Measurements from ENCODE around the gene CLCNKA.
"Not testable (repeated sequence)": the region's sequence is repeated elsewhere in the genome, so short reads cannot be mapped to it uniquely, and the experiment has no call there.

CLCNKA gene

DNA sequence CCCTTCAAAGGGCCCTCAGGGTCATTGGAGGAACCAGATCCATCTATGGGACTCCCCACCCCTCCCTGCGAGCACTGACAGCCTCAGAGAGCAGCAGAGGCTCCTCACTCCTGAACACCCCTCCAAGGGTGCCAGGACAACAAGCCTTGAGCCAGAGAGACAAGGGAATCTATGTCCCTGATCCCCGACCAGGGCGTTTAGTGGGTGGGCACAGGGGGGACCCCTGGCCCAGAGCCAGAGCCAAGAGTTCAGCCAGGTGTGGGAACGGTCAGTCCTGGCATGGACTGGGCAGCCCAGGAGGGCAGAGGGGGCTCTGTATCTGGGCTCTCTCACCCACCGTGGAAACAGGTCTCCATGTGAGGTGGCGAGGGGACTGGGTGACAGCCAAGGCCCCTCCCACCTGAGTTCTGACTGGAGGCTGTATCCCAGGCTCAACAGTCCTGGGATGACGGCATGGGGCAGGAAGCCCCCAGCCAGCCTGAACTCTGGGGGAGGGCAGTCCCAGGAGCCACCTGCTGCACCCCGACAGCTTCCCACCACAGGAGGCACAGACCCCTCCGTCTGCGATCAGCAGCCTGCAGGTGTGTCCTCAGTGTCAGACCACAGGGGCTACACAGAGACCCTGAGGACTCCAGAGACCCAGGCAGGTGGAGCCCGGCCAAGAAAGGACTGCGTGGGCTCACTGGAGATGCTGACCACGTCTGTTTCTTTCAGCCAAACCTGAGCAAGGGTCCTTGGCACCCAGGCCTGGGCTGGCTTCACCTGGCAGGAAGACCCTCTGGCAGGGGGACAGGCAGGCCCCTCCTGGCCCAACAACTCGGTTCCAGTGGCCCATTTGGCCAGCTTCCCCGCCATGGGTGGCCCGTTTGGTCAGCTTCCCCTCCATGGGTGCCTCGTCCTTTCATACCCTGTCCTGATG, 29.0 kb upstream of the CLCNKA start:
- H3K36me3 Mint-ChIP-seq (ENCODE audit: low read depth), result no peaks in the 10 kb centered on the region
- H3K9me3 Mint-ChIP-seq, result no peaks in the 10 kb centered on the region
- H3K27ac Mint-ChIP-seq, result no peak overlapping the region
- H3K27me3 Mint-ChIP-seq (ENCODE audit: low read depth), result no peaks in the 10 kb centered on the region
- H3K4me3 Mint-ChIP-seq, result no peak overlapping the region
- no peaks in the 10 kb centered on the region for H3K4me1 Mint-ChIP-seq (ENCODE audit: low read depth)

DNA sequence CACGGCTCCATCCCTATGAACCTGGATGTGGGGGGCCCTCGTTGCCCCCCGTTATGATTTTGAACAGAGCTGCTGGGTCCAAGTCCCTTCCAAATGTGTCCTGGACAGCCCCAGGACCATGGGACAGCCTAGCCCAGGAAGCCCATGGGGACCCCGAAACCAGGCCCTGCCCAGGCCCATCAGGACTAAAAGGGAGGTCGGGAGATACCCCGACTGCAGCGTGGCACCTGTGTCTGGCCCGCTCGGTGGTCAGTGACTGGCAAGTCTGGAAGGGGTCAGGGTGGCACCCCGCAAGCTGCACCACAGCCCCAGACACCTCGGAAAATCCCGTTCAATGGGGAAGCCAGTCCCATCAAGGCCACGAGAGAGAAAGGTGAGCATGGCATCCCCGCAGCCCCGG, 28.2 kb upstream of the CLCNKA start:
- H3K36me3 Mint-ChIP-seq (ENCODE audit: low read depth), result no peaks in the 10 kb centered on the region
- no peak overlapping the region for H3K27ac Mint-ChIP-seq
- no peaks in the 10 kb centered on the region for H3K9me3 Mint-ChIP-seq
- no peaks in the 10 kb centered on the region for H3K4me1 Mint-ChIP-seq (ENCODE audit: low read depth)
- peaks cover 2% of the 10 kb centered on the region for H3K27me3 Mint-ChIP-seq (ENCODE audit: low read depth)
- no peak overlapping the region for H3K4me3 Mint-ChIP-seq

DNA sequence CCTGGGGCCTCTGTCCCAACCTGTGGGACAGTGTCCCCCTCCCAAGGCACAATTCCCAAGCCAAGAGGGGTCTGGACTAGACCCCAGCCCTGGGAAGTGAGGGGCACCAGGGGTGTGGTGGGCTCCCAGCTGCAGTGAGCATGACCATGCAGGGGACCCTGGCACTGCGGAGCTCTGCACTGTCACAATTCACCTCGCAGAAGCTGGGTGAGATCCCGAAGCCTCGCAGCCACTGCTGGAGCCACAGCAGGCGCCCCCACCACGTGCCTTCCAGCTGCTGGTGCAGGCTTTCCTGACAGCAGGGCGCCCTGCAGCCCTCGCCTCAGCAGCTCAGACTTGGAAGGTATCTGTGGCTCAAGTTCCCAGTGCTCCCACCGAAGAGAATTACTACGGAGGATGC, 27.8 kb upstream of the CLCNKA start:
- H3K4me1 Mint-ChIP-seq (ENCODE audit: low read depth), result no peaks in the 10 kb centered on the region
- no peak overlapping the region for H3K4me3 Mint-ChIP-seq
- H3K36me3 Mint-ChIP-seq (ENCODE audit: low read depth), result no peaks in the 10 kb centered on the region
- peaks cover 3% of the 10 kb centered on the region for H3K27me3 Mint-ChIP-seq (ENCODE audit: low read depth)
- H3K9me3 Mint-ChIP-seq, result no peaks in the 10 kb centered on the region
- H3K27ac Mint-ChIP-seq, result no peak overlapping the region

DNA sequence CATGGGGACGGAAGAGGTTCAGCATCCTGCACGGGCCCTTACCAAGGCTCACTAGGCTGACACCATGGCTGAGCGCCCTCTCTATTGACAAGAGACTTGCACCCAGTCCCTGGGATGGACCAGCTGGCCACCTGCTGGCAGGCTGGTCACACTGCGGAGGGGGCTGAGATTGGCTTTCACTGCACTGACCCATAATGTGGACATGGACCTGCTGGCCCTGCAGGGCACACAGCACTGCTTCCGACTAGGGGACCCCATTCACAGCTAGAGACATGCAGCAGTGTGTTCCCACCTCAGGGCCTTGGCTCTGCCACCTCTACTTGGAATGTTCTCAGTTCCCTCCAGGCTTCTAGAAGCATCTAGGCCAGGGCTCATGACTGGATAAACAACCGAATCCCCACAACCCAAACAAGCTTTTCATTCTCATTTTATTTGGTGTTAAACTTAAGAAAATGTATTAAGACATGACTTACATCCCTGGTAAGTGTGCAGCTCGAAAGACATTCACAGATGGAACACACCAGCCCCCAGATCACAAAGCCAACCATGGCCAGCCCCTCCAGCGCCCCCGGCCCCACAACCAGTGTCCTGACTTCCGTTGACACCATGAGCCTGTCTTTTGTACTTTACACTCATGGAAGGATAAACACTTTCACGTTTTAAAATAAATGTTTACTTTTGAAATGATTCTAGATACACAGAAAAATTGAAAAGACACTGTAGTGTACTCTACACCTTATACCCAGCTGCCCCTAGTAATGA, 27.1 kb upstream of the CLCNKA start:
- H3K4me3 Mint-ChIP-seq, result no peak overlapping the region
- H3K36me3 Mint-ChIP-seq (ENCODE audit: low read depth), result no peaks in the 10 kb centered on the region
- H3K9me3 Mint-ChIP-seq, result no peaks in the 10 kb centered on the region
- H3K4me1 Mint-ChIP-seq (ENCODE audit: low read depth), result no peaks in the 10 kb centered on the region
- peaks cover 3% of the 10 kb centered on the region for H3K27me3 Mint-ChIP-seq (ENCODE audit: low read depth)
- H3K27ac Mint-ChIP-seq, result no peak overlapping the region

DNA sequence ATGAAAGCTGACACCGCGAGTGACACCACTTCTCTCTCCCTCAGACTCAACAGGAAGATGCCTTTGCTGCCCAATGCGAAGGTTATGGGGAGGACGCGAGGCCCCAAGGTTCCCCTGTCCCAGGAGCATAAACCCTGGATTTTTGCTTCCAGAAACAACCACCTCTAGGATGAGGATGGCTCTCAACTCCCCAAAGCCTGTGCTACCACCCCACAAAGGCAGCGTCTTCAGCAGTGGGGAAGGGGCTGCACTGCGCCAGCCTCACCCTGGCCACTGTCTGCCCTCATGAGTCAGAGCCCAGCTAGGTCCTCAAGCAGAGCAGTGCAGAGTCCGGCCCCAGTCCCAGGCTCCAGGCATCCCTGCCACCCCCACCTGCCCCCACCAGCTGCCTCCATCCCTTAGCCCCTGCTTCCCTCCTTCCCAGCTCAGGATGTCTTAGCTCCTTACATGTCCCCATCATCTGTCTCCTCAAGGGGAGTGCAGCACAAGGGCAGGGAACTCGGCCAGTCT, 24.7 kb upstream of the CLCNKA start:
- H3K27ac Mint-ChIP-seq, result no peak overlapping the region
- no peaks in the 10 kb centered on the region for H3K36me3 Mint-ChIP-seq (ENCODE audit: low read depth)
- H3K4me1 Mint-ChIP-seq (ENCODE audit: low read depth), result no peaks in the 10 kb centered on the region
- H3K9me3 Mint-ChIP-seq, result no peaks in the 10 kb centered on the region
- H3K4me3 Mint-ChIP-seq, result no peak overlapping the region
- peaks cover 3% of the 10 kb centered on the region for H3K27me3 Mint-ChIP-seq (ENCODE audit: low read depth)

DNA sequence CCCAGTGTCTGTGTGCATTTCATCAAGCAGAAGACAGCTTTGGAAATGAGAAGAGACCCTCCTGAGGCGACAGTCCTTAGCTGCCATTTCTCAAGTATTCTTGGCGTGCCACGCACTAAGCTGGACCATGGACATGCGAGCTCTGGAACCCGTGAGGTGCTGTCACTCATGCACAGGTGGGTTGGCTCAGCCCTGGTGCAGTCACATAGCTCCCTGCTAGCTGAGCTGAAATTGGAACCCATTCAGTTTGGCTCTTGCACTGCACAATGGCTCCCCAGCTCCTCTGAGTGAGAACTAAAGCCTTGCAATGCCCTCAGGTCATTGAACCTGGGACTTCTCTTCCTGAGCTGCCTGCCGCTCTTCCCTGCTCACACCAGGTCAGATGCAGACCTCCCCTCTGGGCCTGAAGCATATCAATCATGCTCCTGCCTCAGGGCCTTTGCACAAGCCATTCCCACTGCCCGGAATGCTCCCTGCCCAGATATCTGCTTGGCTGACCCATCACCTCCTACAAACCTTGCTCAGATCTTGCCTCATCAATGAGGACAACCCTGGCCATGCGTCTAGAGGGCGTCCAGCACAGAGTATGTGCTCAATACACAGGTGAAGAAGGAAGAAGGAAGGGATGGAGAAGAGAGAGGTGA, 24.1 kb upstream of the CLCNKA start:
- no peaks in the 10 kb centered on the region for H3K9me3 Mint-ChIP-seq
- no peaks in the 10 kb centered on the region for H3K4me1 Mint-ChIP-seq (ENCODE audit: low read depth)
- no peaks in the 10 kb centered on the region for H3K36me3 Mint-ChIP-seq (ENCODE audit: low read depth)
- peaks cover 3% of the 10 kb centered on the region for H3K27me3 Mint-ChIP-seq (ENCODE audit: low read depth)
- no peak overlapping the region for H3K4me3 Mint-ChIP-seq
- no peak overlapping the region for H3K27ac Mint-ChIP-seq

DNA sequence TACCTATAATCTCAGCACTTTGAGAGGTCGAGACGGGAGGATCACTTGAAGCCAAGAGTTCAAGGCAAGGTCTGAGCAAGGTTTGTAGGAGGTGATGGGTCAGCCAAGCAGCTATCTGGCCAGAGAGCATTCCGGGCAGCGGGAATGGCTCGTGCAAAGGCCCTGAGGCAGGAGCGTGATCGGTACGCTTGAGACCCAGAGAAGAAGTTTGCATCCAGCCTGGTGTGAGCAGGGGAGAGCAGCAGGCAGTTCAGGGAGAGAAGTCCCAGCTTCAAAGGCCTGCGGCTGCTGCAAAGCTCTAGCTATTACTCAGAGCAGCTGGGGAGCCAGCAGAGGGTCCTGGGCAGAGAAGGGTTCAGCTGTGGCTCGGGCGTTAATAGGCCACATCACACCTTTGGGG, 22.9 kb upstream of the CLCNKA start:
- H3K4me3 Mint-ChIP-seq, result no peak overlapping the region

DNA sequence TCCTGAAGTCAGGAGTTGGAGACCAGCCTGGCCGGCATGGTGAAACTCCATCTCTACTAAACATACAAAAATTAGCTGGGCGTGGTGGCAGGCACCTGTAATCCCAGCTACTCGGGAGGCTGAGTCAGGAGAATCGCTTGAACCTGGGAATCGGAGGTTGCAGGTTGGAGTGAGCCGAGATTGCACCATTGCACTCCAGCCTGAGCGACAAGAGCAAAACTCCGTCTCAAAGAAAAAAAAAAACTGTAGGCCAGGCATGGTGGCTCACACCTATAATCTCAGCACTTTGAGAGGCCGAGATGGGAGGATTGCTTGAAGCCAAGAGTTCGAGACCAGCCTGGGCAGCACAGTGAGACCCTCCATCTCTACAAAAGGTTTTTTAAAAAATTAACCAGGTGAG, 20.6 kb upstream of the CLCNKA start:
- H3K4me1 Mint-ChIP-seq (ENCODE audit: low read depth); H3K27ac Mint-ChIP-seq; H3K9me3 Mint-ChIP-seq; H3K36me3 Mint-ChIP-seq (ENCODE audit: low read depth); H3K27me3 Mint-ChIP-seq (ENCODE audit: low read depth); H3K4me3 Mint-ChIP-seq: not testable (repeated sequence)

More for the DNA sequence above, 22.9 kb upstream of the CLCNKA start:
- no peaks in the 10 kb centered on the region for H3K36me3 Mint-ChIP-seq (ENCODE audit: low read depth)
- peaks cover 3% of the 10 kb centered on the region for H3K27me3 Mint-ChIP-seq (ENCODE audit: low read depth)
- no peak overlapping the region for H3K27ac Mint-ChIP-seq
- H3K4me1 Mint-ChIP-seq (ENCODE audit: low read depth), result no peaks in the 10 kb centered on the region
- H3K9me3 Mint-ChIP-seq, result no peaks in the 10 kb centered on the region

DNA sequence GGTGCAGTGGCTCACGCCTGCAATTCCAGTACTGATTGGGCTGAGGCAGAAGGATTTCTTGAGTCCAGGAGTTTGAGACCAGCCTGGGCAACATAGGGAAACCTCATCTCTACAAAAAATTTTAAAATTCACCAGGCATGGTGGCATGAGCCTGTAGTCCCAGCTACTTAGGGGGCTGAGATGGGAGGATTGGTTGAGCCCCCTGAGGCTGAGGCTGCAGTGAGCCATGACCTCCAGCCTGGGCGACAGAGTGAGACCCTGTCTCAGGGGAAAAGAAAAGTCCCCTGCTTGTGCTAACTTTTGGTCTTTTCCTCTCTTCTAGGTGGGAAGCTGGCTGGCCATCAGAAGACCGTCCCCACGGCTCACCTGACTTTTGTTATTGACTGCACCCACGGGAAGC, 16.2 kb upstream of the CLCNKA start:
- Mint-ChIP-seq H3K36me3 (ENCODE audit: low read depth) (no peaks in the 10 kb centered on the region), H3K9me3 (no peaks in the 10 kb centered on the region), H3K4me3 (no peak overlapping the region), H3K4me1 (ENCODE audit: low read depth) (peaks cover 12% of the 10 kb centered on the region), H3K27ac (no peak overlapping the region), H3K27me3 (ENCODE audit: low read depth) (no peaks in the 10 kb centered on the region)

DNA sequence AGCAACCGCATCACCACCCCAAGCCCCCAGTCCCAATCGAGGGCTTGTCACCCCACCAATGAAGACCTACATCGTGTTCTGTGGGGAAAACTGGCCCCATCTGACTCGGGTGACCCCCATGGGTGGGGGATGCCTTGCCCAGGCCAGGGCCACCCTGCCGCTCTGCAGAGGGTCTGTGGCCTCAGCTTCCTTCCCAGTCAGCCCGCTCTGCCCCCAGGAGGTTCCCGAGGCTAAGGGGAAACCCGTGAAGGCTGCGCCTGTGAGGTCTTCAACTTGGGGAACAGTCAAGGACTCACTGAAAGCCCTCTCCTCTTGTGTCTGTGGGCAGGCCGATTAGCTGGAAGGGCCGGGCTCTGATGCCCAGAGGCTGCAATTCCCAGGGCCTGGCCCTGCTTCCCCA, 15.8 kb upstream of the CLCNKA start:
- no peak overlapping the region for H3K4me3 Mint-ChIP-seq
- peaks cover 12% of the 10 kb centered on the region for H3K4me1 Mint-ChIP-seq (ENCODE audit: low read depth)
- H3K27me3 Mint-ChIP-seq (ENCODE audit: low read depth), result no peaks in the 10 kb centered on the region
- H3K36me3 Mint-ChIP-seq (ENCODE audit: low read depth), result no peaks in the 10 kb centered on the region
- H3K9me3 Mint-ChIP-seq, result no peaks in the 10 kb centered on the region
- no peak overlapping the region for H3K27ac Mint-ChIP-seq

DNA sequence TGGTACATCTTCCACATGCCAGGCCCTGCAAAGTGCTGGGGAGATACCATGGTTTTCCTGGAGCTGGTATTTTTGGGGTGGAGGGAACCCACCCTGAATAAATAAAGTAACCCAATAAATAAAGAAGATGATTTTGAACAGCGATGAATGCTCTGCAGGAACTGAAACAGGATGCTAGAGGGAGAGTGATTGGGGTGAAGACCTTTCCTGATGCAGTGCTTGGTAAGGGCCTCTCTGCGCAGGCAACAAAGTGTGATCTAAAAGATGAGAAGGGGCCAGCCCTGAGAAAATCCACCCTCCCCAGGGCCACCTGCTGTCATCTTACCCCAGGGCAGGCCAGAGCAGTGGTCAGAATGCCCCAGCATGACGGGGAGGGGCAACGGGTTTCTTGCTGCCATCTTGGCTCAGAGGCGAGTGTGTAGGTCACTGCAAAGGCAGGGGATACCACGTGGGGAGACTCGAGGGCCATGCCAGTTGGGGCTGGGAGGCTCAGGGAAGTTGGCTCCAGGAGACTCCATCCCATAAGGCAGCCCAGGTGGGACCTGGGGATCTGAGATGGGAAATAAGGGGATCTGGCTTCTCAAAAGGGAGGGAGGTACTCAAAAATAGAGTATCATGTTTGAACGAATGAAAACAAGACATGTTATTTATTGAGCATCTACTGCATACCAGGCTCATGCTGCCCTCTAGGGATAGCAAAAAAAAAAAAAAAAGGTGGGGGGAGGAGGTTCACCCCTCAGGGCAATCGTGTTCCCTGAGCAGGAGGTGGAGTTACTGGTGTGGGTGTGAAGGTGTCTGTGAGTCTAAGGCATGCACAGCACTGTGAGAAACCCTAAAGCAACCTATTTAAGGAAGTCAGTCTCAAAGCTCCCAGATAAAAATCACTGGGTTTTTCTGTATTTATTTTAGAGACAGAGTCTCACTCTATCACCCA, 15.0 kb upstream of the CLCNKA start:
- Mint-ChIP-seq H3K27me3 (ENCODE audit: low read depth) (no peaks in the 10 kb centered on the region), H3K4me3 (no peak overlapping the region), H3K4me1 (ENCODE audit: low read depth) (peaks cover 12% of the 10 kb centered on the region), H3K36me3 (ENCODE audit: low read depth) (no peaks in the 10 kb centered on the region), H3K9me3 (no peaks in the 10 kb centered on the region), H3K27ac (no peak overlapping the region)

DNA sequence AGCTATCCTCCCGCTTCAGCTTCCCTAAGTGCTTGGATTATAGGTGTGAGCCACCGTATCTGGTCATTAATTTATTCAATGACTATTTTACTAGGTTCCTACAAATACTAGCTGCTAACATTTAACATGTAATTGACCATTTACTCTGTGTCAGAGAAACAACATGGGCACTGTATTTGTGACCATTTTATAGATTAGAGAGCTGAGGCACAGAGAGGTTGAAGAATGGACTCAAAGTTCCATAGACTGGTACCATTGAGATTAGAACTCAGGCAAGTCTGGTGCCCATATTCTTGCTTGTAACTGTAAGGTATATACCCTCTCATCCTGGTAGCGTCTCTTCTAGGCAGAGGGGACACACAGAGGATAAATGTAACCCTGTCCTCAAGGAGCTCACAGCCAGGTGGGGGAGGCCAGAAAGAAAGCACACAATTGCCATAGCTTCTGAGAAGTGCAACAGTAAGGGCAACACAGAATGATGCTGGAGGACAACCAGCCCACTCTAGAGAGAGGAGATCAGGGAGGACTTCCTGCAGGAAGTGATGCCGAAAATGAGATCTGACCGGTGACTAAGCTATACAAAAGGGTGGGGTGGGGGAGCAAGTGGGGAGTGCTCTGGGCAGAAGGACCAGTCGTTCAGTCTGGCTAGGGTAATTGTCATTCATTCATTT, 14.0 kb upstream of the CLCNKA start:
- Mint-ChIP-seq H3K4me1 (ENCODE audit: low read depth) (peaks cover 14% of the 10 kb centered on the region), H3K4me3 (no peak overlapping the region), H3K36me3 (ENCODE audit: low read depth) (no peaks in the 10 kb centered on the region), H3K27ac (no peak overlapping the region), H3K27me3 (ENCODE audit: low read depth) (peaks cover 7% of the 10 kb centered on the region), H3K9me3 (no peaks in the 10 kb centered on the region)

DNA sequence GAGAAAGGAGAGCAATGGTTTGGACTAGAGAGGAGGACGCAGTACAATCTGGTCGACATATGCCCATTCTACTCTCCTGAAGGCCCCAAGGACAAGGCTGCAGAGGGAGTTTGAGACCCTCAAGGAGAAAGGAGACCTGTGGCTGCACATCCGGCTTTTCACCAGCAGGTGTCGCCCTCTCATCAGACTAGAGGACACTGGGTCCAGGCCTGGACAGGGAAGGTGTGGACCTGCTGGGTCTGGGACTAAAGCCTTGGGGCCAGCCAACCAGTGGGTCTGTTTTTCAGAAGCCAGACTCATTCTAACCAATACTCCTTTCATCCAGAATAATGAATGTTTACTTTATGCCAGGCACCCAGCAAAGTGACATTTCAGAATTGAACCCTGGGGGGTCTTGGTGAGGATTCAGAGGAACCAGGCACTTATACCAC, 12.8 kb upstream of the CLCNKA start:
- Mint-ChIP-seq H3K9me3 (no peaks in the 10 kb centered on the region), H3K36me3 (ENCODE audit: low read depth) (no peaks in the 10 kb centered on the region), H3K4me1 (ENCODE audit: low read depth) (peaks cover 14% of the 10 kb centered on the region), H3K27me3 (ENCODE audit: low read depth) (peaks cover 7% of the 10 kb centered on the region), H3K27ac (no peak overlapping the region), H3K4me3 (no peak overlapping the region)

Data from T-helper 1 cell treated with Interleukin-12 subunit alpha and Interleukin-12 subunit beta and Interleukin-4 antibody, amounts not matched to agents 30 μg/mL and 1 μg/mL, for 36 hours (primary cell).